HG03469 (cell line): ENCODE data around the gene IFI27L1.

Experiments
- ATAC-seq: cut with Tn5 transposase; IDR thresholded peaks from one replicate; pipeline ENCODE4 v1.9.1; 2021; ENCODE audit warnings: mild to moderate bottlenecking, moderate library complexity, moderate number of reproducible peaks; ENCODE audit not compliant: unreplicated experiment

IFI27L1 gene, protein sequence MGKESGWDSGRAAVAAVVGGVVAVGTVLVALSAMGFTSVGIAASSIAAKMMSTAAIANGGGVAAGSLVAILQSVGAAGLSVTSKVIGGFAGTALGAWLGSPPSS

DNA sequence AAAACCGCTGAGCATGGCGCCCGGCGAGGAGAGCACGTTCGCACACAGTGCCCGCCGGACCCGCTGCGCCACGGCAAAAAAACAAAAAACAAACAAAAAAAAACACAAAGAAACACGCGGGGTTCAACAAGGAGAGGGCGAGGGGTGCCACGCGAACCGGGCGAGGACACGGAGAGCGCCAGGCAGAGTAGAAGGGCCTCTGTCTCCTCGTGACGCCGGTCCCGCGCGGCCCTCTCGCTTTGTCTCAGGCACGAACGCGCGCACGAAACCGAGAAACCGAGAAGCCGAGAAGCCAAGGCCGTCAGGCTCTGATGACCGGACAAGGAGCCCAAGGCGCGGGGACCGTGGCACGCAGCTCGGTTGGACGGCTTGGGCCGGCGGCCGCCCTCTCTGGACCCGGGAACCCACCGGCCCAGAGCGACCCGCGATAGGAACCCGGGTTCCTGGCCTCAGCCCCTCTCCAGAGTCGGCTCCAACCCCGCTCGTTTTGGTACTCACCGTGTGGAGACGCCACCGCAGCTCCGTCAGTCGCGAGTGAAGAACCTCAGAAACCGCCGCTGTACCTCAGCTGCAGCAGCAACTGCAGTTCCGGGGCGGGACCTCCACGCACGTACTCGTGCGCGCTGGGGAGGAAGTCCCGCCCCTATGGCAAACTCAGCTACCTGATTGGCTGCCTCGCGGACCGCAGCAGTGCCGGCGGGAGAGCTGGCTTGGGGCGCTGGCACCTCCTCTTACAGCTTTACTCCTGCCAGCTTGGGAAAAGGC is at the start of gene IFI27L1, which contains the start of gene DDX24:
TSS of gene IFI27L1 (plus strand) at position 690 of the 765 bp plus-strand sequence. CDS start 15,628 bp downstream, outside the sequence.
TSS of gene DDX24 (minus strand) at position 582 of the 765 bp plus-strand sequence. CDS start 1,460 bp downstream, outside the sequence.
- ATAC-seq = peak; percentile 96

DNA sequence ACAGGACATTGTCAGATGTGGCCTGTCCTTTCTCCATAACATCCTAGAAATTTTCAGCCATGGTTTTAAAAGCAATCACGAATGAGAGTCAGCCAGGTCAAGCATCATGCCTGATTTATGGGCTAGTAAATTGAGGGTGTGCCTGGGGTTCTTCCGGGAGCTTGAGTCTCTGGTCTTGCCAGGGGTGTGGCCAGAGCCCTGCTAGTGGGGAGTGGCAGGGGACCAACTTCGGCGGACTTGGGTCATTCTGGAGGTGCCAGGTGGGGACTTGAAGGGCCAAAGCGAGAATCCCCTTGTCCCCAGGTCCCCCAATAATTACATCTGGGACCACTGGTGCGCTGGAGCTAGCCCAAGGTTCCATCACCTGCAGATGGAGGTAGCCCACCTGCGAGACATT is 49.2 kb upstream of the IFI27L1 start:
- no peak for ATAC-seq

- ATAC-seq = no peak
Measured at GRCh38 chr14:94034886-94035285, 46.2 kb upstream of the IFI27L1 start.

DNA sequence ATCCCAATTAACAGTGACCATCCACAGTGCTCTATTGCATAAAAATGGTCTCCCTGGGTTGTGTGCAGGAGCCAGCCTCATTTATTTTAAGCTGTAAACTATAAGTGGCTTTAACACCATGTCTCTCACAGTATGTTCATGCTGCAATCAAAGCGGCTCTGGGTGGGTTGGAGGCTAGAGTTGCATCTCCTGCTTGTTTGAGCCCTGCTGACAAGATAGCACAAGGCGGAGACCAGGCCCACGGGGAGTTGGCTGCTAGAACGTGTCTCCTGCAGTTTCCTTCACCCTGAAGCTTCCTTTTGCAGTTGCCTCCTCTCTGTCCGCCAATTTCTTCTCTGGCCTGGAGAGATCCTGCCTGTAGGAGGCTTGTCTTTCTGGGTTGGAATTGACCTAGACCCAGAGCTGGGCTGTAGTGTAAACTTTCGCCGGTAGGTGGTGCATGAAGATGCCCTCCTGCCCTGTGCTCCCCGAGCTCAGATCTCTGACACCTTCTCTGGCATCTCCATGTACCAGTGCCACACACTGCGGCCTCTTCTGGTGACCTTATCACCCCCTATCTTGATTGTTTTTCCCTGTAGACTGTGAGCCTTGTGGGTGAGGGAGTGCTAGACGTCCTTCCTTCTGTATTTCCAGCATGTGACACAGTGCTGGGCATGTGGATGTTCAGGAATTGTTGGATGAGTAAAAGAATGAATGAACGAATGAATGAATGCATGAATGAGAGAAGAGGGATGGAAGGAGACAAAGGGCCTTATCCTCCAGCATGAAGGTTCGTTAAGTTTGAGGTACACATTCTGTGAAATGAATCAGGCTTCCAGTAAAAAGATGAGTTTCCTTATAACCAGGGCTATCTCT is 44.6 kb upstream of the IFI27L1 start:
- peak; percentile 83 for ATAC-seq

- ATAC-seq = no peak
Measured at GRCh38 chr14:94037954-94038353, 43.2 kb upstream of the IFI27L1 start.

GRCh38 chr14:94038510-94038909 is 42.6 kb upstream of the IFI27L1 start:
- ATAC-seq = no peak

- ATAC-seq = no peak
Measured at GRCh38 chr14:94038921-94039629, 42.0 kb upstream of the IFI27L1 start.

GRCh38 chr14:94040247-94040646 is 40.9 kb upstream of the IFI27L1 start:
- no peak for ATAC-seq

DNA sequence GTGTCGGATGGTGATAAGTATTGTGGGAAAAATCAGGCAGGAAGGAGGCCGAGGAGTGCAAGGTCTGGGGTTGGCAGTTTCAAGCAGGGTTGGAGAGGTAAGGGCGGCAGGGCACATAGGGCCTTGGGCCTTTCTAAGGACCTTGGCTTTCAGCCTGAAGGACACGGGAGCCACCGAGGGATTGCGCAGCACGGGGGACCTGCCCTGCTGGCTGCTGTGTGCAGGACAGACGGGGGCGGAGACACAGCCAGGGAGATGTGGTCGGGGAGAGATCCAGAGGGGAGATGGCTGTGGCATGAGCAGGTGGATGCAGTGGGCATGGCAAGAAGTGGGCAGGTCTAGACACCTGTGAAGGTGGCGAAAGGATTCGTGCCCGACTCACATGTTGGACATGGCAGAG is 40.3 kb upstream of the IFI27L1 start:
- no peak for ATAC-seq

GRCh38 chr14:94041551-94042346 is 39.4 kb upstream of the IFI27L1 start:
- no peak for ATAC-seq

DNA sequence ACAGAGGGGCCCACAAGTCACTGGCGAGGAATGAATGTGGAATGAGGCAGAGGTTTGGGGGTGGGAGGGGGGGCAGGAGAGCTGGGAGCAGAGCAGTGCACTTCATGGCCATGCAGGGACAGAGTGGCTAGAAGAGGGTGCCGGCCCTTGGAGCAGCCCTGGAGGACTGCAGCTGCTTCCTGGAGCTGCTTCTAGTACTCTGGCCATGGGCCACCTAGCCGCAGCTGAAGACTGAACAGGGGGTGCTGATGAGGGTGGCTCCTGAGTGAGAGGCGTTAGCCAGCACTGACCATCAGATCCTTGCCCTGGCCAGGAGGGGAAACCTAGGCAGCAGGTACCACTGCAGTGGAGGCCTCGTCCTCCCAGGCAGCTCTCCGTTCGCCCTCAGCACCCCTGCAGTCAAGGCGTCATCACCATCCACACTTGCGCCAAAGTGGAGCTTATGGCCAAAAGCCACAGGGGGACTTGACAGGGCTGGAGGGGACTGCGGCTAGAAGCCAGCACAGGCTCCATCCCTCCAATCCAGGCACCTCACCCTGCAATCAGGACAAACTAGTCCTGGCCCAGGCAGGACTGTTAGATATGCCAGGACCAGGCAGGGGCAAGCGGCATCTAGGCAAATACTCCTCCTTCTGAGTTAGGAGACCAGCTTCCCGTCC is 38.5 kb upstream of the IFI27L1 start:
- no peak for ATAC-seq

DNA sequence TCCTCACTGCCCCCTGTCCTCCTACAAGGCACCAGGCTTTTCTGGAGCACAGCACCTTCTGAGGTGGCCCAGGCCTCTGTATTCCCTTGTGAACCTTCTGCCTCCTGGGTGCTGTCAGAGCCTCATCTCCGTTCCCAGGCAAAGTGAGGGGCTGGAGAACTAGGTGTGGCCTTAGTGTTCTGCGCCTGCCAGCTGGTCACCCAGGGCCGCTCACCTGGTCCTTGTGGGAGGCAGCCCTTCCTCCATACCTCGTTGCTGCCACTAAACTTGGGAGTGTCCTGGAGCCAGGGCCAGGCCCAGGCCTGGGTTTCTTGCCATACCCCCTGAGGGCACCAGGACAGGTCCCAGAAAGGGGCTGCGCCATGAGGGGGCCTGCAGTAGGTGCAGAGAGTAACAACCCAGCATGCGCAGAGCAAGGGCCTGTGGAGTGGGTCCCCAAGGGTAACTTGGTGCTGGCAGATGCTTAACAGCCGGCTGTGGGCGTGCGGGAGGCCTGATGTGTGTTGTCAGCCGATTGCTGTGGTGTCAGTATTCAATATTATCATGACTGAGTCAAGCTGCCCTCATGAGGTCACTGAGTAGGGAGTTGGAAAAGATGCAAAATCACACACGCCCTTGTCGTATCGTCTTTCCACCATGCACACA is 37.9 kb upstream of the IFI27L1 start:
- no peak for ATAC-seq

- ATAC-seq = no peak
Measured at GRCh38 chr14:94043756-94044475, 37.2 kb upstream of the IFI27L1 start.

DNA sequence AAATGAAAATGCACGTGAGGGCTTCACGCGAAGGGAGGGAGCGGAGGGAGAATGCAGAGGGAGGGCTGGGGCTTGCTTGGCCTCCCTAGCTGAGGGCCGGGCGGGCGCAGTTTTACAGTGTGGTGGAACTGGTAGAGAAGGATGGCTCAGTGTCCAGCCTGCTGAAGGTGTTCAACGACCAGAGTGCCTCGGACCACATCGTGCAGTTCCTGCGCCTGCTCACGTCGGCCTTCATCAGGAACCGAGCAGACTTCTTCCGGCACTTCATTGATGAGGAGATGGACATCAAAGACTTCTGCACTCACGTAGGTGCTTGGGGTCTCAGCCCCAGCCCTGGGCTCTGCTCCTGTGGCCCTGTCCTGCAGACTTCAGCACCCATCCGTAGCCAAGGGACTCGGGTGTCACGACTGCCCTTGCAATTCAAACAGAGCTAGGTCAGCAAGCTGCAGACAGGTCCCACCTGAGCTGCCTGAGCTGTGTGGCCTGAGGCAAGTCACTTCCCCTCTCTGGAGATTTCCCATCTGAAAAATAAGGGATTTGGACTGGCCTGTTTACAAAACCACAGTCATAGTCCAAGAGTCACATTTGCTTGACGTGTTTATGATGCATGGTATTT is 36.5 kb upstream of the IFI27L1 start:
- ATAC-seq = no peak

GRCh38 chr14:94045101-94045500 is 36.0 kb upstream of the IFI27L1 start:
- ATAC-seq = no peak

DNA sequence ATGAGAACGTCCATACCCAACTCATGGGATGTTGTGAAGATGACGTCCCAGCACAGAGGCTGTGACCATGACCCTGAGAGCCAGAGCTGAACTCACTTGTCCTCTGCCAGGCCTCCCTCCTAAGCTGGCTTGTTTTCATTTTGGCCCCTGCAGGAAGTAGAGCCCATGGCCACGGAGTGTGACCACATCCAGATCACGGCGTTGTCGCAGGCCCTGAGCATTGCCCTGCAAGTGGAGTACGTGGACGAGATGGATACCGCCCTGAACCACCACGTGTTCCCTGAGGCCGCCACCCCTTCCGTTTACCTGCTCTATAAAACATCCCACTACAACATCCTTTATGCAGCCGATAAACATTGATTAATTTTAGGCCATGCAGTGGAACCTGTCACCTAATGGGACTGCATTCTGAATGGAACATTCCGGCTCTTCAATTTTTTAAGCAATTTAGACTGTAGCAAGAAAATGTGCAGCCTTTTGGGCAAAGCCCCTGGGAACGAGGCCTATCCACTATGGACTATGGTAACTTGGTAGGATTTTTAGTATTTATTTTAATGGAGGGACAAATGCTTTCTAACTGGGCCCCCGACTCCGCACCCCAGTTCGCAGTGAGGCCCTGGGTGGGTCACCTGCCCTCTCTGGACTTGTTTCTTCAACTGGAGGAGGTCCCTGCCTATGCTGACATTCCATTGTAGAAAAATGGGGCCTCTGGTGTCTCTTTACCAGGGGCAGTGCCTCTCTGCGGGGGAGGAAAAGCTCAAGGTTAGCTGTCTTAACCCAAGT is 35.4 kb upstream of the IFI27L1 start:
- ATAC-seq = no peak

DNA sequence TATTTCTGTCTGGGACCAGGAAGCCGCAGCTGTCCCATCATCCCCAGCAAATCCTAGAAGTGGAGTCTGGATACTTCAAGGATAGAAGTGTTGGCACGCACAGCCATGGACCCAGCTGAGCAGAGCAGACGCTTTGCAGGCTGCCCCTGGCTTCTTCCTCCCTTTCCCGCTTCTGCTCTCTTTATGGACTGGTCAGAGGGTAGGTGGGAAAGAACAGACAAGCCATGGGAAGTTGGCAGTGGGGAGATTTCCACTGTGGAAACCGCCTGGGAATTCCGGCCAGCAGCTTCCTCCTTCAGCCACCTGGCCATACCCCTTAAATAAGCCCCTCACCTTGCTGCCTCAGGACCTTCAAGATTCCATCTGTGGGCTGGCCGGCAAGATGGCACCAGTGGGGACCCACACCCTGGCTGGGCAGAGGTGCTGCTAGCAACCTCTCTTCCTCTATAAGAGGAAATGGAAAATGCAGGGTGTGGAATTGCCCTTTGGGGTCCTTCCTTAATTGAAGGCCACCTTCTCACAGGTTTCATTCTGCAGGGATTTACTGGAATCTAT is 34.3 kb upstream of the IFI27L1 start:
- ATAC-seq = no peak
